Loucy (cell line): Measurements from ENCODE around the gene PNPLA7.

Experiments
- H2AFZ ChIP-seq: fragments of 200-600 bp; sonication (generic); 2 replicates; pipeline ENCODE4 v1.6.0; 2016; ENCODE audit warnings: antibody characterized with exemption, mild to moderate bottlenecking, low read length, moderate library complexity
- H3F3A ChIP-seq: fragments of 200-600 bp; 2 replicates; pipeline ENCODE4 v1.6.0; 2016; ENCODE audit warnings: antibody characterized with exemption, low read depth, mild to moderate bottlenecking
- H3K27me3 ChIP-seq: fragments of 200-600 bp; sonication (generic); 2 replicates; pipeline ENCODE4 v1.6.1; 2014; ENCODE audit warnings: low read length, mild to moderate bottlenecking; ENCODE audit not compliant: insufficient read depth, poor library complexity, severe bottlenecking
- H3K36me3 ChIP-seq: fragments of 200-600 bp; sonication (generic); 2 replicates; pipeline ENCODE4 v1.6.1; 2016; ENCODE audit warnings: low read length; ENCODE audit not compliant: insufficient read depth
- H3K4me1 ChIP-seq: fragments of 200-600 bp; sonication (generic); 2 replicates; pipeline ENCODE4 v1.5.1; 2014; ENCODE audit warnings: low read length, mild to moderate bottlenecking; ENCODE audit not compliant: insufficient read depth, poor library complexity, severe bottlenecking
- H3K4me2 ChIP-seq: fragments of 200-600 bp; sonication (generic); 2 replicates; pipeline ENCODE4 v1.6.0; 2014; ENCODE audit warnings: antibody characterized with exemption, low read length, low read depth, mild to moderate bottlenecking; ENCODE audit not compliant: poor library complexity, severe bottlenecking
- H3K4me3 ChIP-seq: fragments of 200-600 bp; sonication (generic); 2 replicates; pipeline ENCODE4 v1.5.1; 2014; ENCODE audit warnings: low read length, mild to moderate bottlenecking, mixed read lengths; ENCODE audit not compliant: poor library complexity, severe bottlenecking
- H3K79me2 ChIP-seq: fragments of 200-600 bp; sonication (generic); 2 replicates; pipeline ENCODE4 v1.6.1; 2014; ENCODE audit warnings: low read length; ENCODE audit not compliant: insufficient read depth
- H3K9ac ChIP-seq: fragments of 200-600 bp; sonication (generic); 2 replicates; pipeline ENCODE4 v1.6.0; 2014; ENCODE audit warnings: mild to moderate bottlenecking, low read depth, low read length, moderate library complexity; ENCODE audit not compliant: poor library complexity, severe bottlenecking
- H3K9me2 ChIP-seq: fragments of 200-600 bp; sonication (generic); replicated peaks from 2 replicates; pipeline ENCODE4 v1.6.1; 2016; ENCODE audit warnings: low read depth, low read length, mixed read lengths
- H3K9me3 ChIP-seq: fragments of 200-600 bp; sonication (generic); 2 replicates; pipeline ENCODE4 v1.6.1; 2014; ENCODE audit warnings: mild to moderate bottlenecking, antibody characterized with exemption, low read length, low read depth; ENCODE audit not compliant: insufficient read depth
- H4K20me1 ChIP-seq: fragments of 200-600 bp; sonication (generic); 2 replicates; pipeline ENCODE4 v1.6.0; 2014; ENCODE audit warnings: antibody characterized with exemption, low read length, mild to moderate bottlenecking; ENCODE audit not compliant: insufficient read depth, poor library complexity, severe bottlenecking
- EZH2phosphoT487 ChIP-seq: fragments of 200-600 bp; IDR thresholded peaks from 2 replicates; pipeline ENCODE4 v1.6.1; 2018; ENCODE audit warnings: antibody characterized with exemption, mild to moderate bottlenecking, moderate library complexity, borderline replicate concordance
- TF ChIP-seq, protein P1 (sequence below): fragments of 200-600 bp; sonication (generic); conservative IDR thresholded peaks from 2 replicates; pipeline ENCODE4 v1.5.1; 2014; ENCODE audit warnings: mild to moderate bottlenecking, antibody characterized with exemption, low read length

The PNPLA7 gene

DNA sequence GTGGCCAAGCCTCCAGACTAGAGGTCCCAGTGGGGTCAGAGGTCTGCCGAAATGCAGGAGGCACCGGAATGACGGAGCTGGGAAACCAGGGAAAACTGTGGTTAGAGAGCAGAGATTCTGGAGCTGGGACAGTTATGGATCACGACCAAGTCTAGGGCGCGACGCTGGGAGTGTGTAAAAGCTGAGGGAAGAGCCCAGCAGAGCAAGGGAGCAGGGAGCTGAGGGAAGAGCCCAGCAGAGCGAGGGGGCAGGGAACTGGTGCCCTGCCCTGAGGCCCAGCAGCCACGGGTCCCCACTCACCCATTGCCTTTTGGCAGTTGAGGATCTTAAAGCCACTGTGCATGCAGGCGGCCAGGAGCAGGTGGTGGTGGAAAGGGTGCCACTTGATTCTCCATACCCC, 13.9 kb upstream of the PNPLA7 start:
- TF ChIP-seq, protein P1, sequence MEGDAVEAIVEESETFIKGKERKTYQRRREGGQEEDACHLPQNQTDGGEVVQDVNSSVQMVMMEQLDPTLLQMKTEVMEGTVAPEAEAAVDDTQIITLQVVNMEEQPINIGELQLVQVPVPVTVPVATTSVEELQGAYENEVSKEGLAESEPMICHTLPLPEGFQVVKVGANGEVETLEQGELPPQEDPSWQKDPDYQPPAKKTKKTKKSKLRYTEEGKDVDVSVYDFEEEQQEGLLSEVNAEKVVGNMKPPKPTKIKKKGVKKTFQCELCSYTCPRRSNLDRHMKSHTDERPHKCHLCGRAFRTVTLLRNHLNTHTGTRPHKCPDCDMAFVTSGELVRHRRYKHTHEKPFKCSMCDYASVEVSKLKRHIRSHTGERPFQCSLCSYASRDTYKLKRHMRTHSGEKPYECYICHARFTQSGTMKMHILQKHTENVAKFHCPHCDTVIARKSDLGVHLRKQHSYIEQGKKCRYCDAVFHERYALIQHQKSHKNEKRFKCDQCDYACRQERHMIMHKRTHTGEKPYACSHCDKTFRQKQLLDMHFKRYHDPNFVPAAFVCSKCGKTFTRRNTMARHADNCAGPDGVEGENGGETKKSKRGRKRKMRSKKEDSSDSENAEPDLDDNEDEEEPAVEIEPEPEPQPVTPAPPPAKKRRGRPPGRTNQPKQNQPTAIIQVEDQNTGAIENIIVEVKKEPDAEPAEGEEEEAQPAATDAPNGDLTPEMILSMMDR = no peak
- TF ChIP-seq EZH2phosphoT487 = no peak
- Histone ChIP-seq H3K4me1 (peaks cover 8% of the 10 kb centered on the region), H3K79me2 (no peaks in the 10 kb centered on the region), H3F3A (no peaks in the 10 kb centered on the region), H3K4me3 (no peak overlapping the region), H2AFZ (no peak overlapping the region), H3K4me2 (no peak overlapping the region), H3K9me2 (no peaks in the 10 kb centered on the region), H3K27me3 (no peaks in the 10 kb centered on the region), H3K9ac (no peak overlapping the region), H3K9me3 (no peaks in the 10 kb centered on the region), H4K20me1 (no peaks in the 10 kb centered on the region), H3K36me3 (peaks cover 13% of the 10 kb centered on the region; the same call in 1 of the 2 replicates)

DNA sequence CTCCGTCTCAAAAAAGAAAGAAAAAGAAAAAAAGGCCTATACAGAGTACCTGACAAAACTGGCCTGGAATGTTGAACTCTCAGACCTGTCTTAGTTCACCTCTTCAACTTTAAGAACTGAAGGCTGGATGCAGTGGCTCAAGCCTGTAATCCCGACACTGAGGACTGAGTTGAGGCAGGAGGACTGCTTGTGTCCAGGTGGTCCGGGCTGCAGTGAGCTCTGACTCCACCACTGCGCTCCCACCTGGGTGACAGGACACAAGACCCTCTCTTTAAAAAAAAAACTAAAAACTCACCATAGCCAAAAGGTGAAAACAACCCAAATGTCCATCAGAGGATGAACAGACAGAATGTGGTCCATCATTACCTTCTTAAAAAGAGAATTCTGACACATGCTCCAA, 7.9 kb upstream of the PNPLA7 start:
- H3K4me2 ChIP-seq = no peak overlapping the region
- H3K27me3 ChIP-seq = no peaks in the 10 kb centered on the region
- H3K9me2 ChIP-seq = no peaks in the 10 kb centered on the region
- H3K9me3 ChIP-seq = no peaks in the 10 kb centered on the region
- H3F3A ChIP-seq = 0 out of 2 replicates have a peak, but pooled peaks cover 3% of the 10 kb centered on the region
- no peak overlapping the region for H3K4me3 ChIP-seq
- no peak for TF ChIP-seq EZH2phosphoT487
- TF ChIP-seq, protein P1 = no peak
- no peaks in the 10 kb centered on the region for H3K4me1 ChIP-seq
- no peaks in the 10 kb centered on the region for H3K79me2 ChIP-seq
- H3K9ac ChIP-seq = no peak overlapping the region
- no peak overlapping the region for H2AFZ ChIP-seq
- H3K36me3 ChIP-seq = peaks cover 32% of the 10 kb centered on the region; the same call in 1 of the 2 replicates
- no peaks in the 10 kb centered on the region for H4K20me1 ChIP-seq

DNA sequence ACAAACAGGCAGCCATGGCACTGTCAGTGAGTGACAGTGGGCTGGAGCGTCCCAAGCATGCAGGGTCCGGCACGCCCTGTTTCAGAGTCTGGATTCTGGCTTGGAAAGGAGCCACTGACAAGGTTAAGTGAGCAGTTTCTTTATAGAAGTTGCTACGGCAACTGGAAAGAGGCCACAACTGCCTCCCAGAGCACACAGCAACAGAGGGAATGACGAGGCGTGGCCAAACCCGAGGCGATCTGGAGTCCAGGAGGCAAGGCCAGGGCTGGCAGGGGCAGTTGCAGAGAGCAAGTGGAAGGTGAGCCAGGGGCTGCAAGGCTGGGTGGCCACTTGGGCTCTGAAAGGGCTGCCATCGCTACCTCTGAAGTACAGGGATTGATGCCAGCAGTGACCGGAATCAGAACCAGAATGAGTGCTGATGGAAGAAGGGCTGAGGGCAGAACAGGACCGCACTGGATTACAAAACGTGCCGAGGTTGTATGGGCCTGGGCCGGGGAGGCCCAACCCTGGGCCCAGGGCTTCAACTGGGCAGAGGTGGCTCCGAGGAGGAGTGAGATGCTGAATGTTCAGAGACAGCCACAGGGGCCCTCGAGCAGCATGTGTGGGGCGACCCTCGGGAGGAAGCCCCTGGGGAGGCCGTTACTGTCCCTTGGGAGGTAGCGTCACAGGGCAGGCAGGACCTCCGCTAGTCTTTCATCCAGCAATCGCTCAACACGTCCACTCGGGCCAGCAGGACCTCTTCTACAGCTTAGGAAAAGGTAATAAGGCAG, 6.1 kb upstream of the PNPLA7 start:
- H3K79me2 ChIP-seq = 0 out of 2 replicates have a peak, but pooled peaks cover 7% of the 10 kb centered on the region
- no peak overlapping the region for H3K4me3 ChIP-seq
- no peaks in the 10 kb centered on the region for H3K4me1 ChIP-seq
- peaks cover 32% of the 10 kb centered on the region; the same call in 1 of the 2 replicates for H3K36me3 ChIP-seq
- H3F3A ChIP-seq = 0 out of 2 replicates have a peak, but pooled peaks cover 3% of the 10 kb centered on the region
- H4K20me1 ChIP-seq = no peaks in the 10 kb centered on the region
- no peaks in the 10 kb centered on the region for H3K27me3 ChIP-seq
- no peak overlapping the region for H3K4me2 ChIP-seq
- no peaks in the 10 kb centered on the region for H3K9me3 ChIP-seq
- no peak overlapping the region for H2AFZ ChIP-seq
- no peaks in the 10 kb centered on the region for H3K9me2 ChIP-seq
- TF ChIP-seq EZH2phosphoT487 = no peak
- TF ChIP-seq, protein P1 = no peak
- no peak overlapping the region for H3K9ac ChIP-seq
